B cell (primary cell): ENCODE measurements around the gene RPL32. TPM values are rescaled to one million over a fixed set of nuclear protein-coding genes. Genes with fewer than 3 reads are reported as not detected.
"Not testable (repeated sequence)": the region's sequence is repeated elsewhere in the genome, so short reads cannot be mapped to it uniquely, and the experiment has no call there.

Source experiments
- ATAC-seq: fragments of 200-7000 bp; cut with Tn5 transposase; one replicate; pipeline ENCODE4 v1.10.0; 2021; ENCODE audit warnings: low read depth, mild to moderate bottlenecking, moderate number of reproducible peaks, moderate library complexity
- CTCF ChIA-PET: fragments of 350-600 bp; sonication (Branson Sonifier 250); formaldehyde crosslinking; loops from one replicate; lab custom pipeline; 2021; ENCODE audit warnings: antibody characterized with exemption, inconsistent platforms; lab: Charles Lee
- POLR2A ChIA-PET: fragments of 350-600 bp; sonication (Branson Sonifier 250); formaldehyde crosslinking; loops from one replicate; lab custom pipeline; 2021; ENCODE audit warnings: antibody characterized with exemption; lab: Charles Lee
- DNase-seq: peaks from one replicate; pipeline ENCODE4 v3.0.0; 2013
- H2AFZ ChIP-seq: 2 replicates; pipeline ENCODE4 v1.6.1; 2012; ENCODE audit warnings: mild to moderate bottlenecking, low read depth, low read length; ENCODE audit not compliant: insufficient read depth, poor library complexity, severe bottlenecking
- H3K27ac ChIP-seq, 2 donors: 1 replicate in 1 of 2; 2 replicates in 1 of 2; pipeline ENCODE4 v1.5.1; 2012 to 2013; ENCODE audit warnings: low read length in 2 of 2, mild to moderate bottlenecking in 2 of 2, moderate library complexity in 1 of 2
- H3K27me3 ChIP-seq, 4 experiments: fragments of 200-600 bp in 1 of 4; sonication (generic) in 1 of 4; replicated peaks in 1 of 4; 1 replicate in 2 of 4; 2 replicates in 2 of 4; pipeline versions ENCODE4 v1.6.1 to v1.7.0; 2013 to 2016; ENCODE audit warnings: low read length in 3 of 4, mild to moderate bottlenecking in 2 of 4, mixed read lengths in 1 of 4, moderate library complexity in 1 of 4; ENCODE audit not compliant: insufficient read depth in 4 of 4, control insufficient read depth in 3 of 4; ENCODE audit errors: control extremely low read depth in 1 of 4
- H3K36me3 ChIP-seq, 2 experiments: replicated peaks in 1 of 2; 1 replicate in 1 of 2; 2 replicates in 1 of 2; pipeline versions ENCODE4 v1.6.1 to v1.7.1; 2013; ENCODE audit warnings: low read length in 1 of 2; ENCODE audit not compliant: insufficient read depth in 2 of 2, control insufficient read depth in 1 of 2; ENCODE audit errors: control extremely low read depth in 1 of 2, extremely low read depth in 1 of 2
- H3K4me1 ChIP-seq, 2 donors: fragments of 200-600 bp in 1 of 2; sonication (generic) in 1 of 2; 1 replicate in 1 of 2; 2 replicates in 1 of 2; pipeline versions ENCODE4 v1.5.1 to v1.6.1; 2013 to 2017; ENCODE audit warnings: low read length in 2 of 2; ENCODE audit not compliant: control insufficient read depth in 2 of 2, insufficient read depth in 2 of 2
- H3K4me2 ChIP-seq: replicated peaks from 2 replicates; pipeline ENCODE3; 2012; ENCODE audit warnings: mild to moderate bottlenecking, low read depth, low read length; ENCODE audit not compliant: poor library complexity, severe bottlenecking
- H3K4me3 ChIP-seq, 5 experiments: fragments of 200-600 bp in 1 of 5; sonication (generic) in 1 of 5; 1 replicate in 3 of 5; 2 replicates in 2 of 5; pipeline versions ENCODE4 v1.5.1 to v1.7.0; 2011 to 2016; ENCODE audit warnings: low read length in 4 of 5, mild to moderate bottlenecking in 4 of 5, low read depth in 2 of 5, control low read depth in 1 of 5, moderate library complexity in 1 of 5; ENCODE audit not compliant: insufficient read depth in 1 of 5; ENCODE audit errors: control extremely low read depth in 1 of 5, extremely low read depth in 1 of 5
- H3K79me2 ChIP-seq: fragments of 200-600 bp; sonication (generic); one replicate; pipeline ENCODE4 v1.6.0; 2016; ENCODE audit warnings: low read length; ENCODE audit not compliant: control insufficient read depth, insufficient read depth
- H3K9ac ChIP-seq: fragments of 200-600 bp; sonication (generic); 2 replicates; pipeline ENCODE4 v1.6.1; 2017; ENCODE audit warnings: mild to moderate bottlenecking, low read length, moderate library complexity
- H3K9me3 ChIP-seq, 3 donors: one replicate each; pipeline versions ENCODE4 v1.6.1 to v1.7.1; 2013; ENCODE audit warnings: low read length in 2 of 3; ENCODE audit not compliant: control insufficient read depth in 2 of 3, insufficient read depth in 1 of 3; ENCODE audit errors: control extremely low read depth in 1 of 3
- H4K20me1 ChIP-seq: 2 replicates; pipeline ENCODE4 v1.6.0; 2012; ENCODE audit warnings: mild to moderate bottlenecking, low read length; ENCODE audit not compliant: insufficient read depth, control insufficient read depth, poor library complexity, severe bottlenecking
- H3K27ac Mint-ChIP-seq: one replicate; pipeline ENCODE4 v1.8.0; 2021; ENCODE audit warnings: mixed read lengths
- H3K27me3 Mint-ChIP-seq: one replicate; pipeline ENCODE4 v1.8.0; 2021; ENCODE audit warnings: mixed read lengths
- H3K4me1 Mint-ChIP-seq: one replicate; pipeline ENCODE4 v1.8.0; 2021; ENCODE audit warnings: mixed read lengths
- H3K4me3 Mint-ChIP-seq: one replicate; pipeline ENCODE4 v1.8.0; 2021; ENCODE audit warnings: mixed read lengths
- H3K9me3 Mint-ChIP-seq: one replicate; pipeline ENCODE4 v1.8.0; 2022; ENCODE audit warnings: mixed read lengths; ENCODE audit not compliant: insufficient read depth
- CTCF ChIP-seq: fragments of 200-600 bp; IDR thresholded peaks from one replicate; pipeline ENCODE4 v1.8.0; 2022; ENCODE audit warnings: antibody characterized with exemption, mild to moderate bottlenecking
- EZH2 ChIP-seq: IDR thresholded peaks from 2 replicates; pipeline ENCODE4 v1.6.1; 2012; ENCODE audit warnings: borderline replicate concordance, low read depth, mild to moderate bottlenecking, moderate library complexity, low read length; ENCODE audit not compliant: insufficient read depth, poor library complexity, severe bottlenecking
- WGBS: methylation state at CpG from one replicate; pipeline ENCODE4 v1.1.5; 2013; ENCODE audit warnings: missing lambda C conversion rate; ENCODE audit not compliant: insufficient coverage; 5-methylcytosine and 5-hydroxymethylcytosine counted together
- intact Hi-C: fragments of 100-400 bp; cut with micrococcal nuclease; formaldehyde crosslinking; loops from one replicate; pipeline ENCODE4 v1.10.0; 2022
- polyA plus RNA-seq: library from polyadenylated mRNA; depleted of rRNA; stranded (reverse); fragments of >200 nt; gene quantifications from 2 replicates; pipeline ENCODE4 v1.2.3, GENCODE V29; 2012
- total RNA-seq, 2 donors: library from RNA; stranded (reverse); fragments of 120-200 nt in 1 of 2; gene quantifications; 1 replicate in 1 of 2; 2 replicates in 1 of 2; pipeline versions ENCODE4 v1.2.3 to v1.2.4, GENCODE V29; 2013 to 2022

Gene RPL32
- total and polyA plus RNA-seq, 2 donors (not counting 1 experiment from before 2014, with no cell fraction given) = 2,160 to 2,756 TPM

GRCh38 chr3:12840591-12841148 lies 695 bp downstream of the RPL32 start:
- 8% methylated on average over 17 of the region's 18 CpGs for WGBS

DNA sequence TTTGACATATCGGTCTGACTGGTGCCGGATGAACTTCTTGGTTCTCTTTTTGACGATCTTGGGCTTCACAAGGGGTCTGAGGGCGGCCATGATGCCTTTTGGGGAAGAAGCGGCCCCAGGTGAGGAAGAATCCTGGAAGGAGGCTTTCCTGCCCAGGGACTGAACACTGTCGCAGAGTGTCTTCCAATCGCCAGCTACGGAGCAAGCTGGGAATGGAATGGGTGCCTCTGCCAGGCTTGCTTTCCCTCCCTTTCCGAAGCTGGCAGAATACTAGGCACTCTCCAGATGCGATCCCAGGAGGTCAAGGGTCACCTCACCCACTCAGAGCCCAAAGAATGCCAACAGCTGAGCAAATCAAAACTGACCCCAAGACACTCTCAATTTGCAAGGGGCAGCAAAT lies 1.2 kb downstream of the RPL32 start:
- H3K79me2 ChIP-seq, intact Hi-C loops: not testable (repeated sequence)
- peaks cover 45% of the 10 kb centered on the region for H3K4me1 Mint-ChIP-seq

More at GRCh38 chr3:12840591-12841148, 695 bp downstream of the RPL32 start:
- H3K4me2 ChIP-seq = peak overlapping the region; percentile 78
- peak overlapping the region; percentile 96 to 97 for H3K27ac ChIP-seq
- Mint-ChIP-seq H3K27me3 (no peaks in the 10 kb centered on the region), H3K9me3 (no peaks in the 10 kb centered on the region), H3K27ac (peak overlapping the region; percentile 99), H3K4me1 (peaks cover 45% of the 10 kb centered on the region), H3K4me3 (peak overlapping the region; percentile 99)
- peak overlapping the region; percentile 89 for H2AFZ ChIP-seq
- no peak for DNase-seq
- ChIA-PET CTCF (interaction anchor here (0.6 to 2.9 kb wide), 11 partner anchors 8 to 442 kb away, joined by 3 to 26 read pairs (median 3); no protein-coding TSS in a partner anchor), POLR2A (interaction anchor here (0.9 to 1.5 kb wide), 2 partner anchors 10 to 177 kb away, joined by 4 to 6 read pairs; partner anchors contain the start of gene RAF1)
- peaks cover 14 to 30% of the 10 kb centered on the region in 2 donors for H3K4me1 ChIP-seq
- ATAC-seq = peak; percentile 31
- peak overlapping the region; percentile 83 to 99 (median 90) for H3K4me3 ChIP-seq
- H3K79me2 ChIP-seq = no peaks in the 10 kb centered on the region
- H4K20me1 ChIP-seq = peaks cover 42% of the 10 kb centered on the region
- TF ChIP-seq EZH2 (no peak), CTCF (no peak)
- H3K9ac ChIP-seq = peak overlapping the region; percentile 92
- intact Hi-C loops = loop anchor here (1.0 kb wide), 8 partner anchors 28 to 640 kb away; partner anchors contain the start of genes HDAC11, MKRN2 and RAF1
- peaks cover 13 to 45% of the 10 kb centered on the region in 2 experiments for H3K36me3 ChIP-seq
- H3K27me3 ChIP-seq = no peaks in the 10 kb centered on the region
- H3K9me3 ChIP-seq = no peaks in the 10 kb centered on the region

More for the DNA sequence above, 1.2 kb downstream of the RPL32 start:
- H4K20me1 ChIP-seq = peaks cover 47% of the 10 kb centered on the region
- H2AFZ ChIP-seq, H3K9me3 ChIP-seq, DNase-seq, H3K27me3 ChIP-seq, H3K9me3 Mint-ChIP-seq, POLR2A ChIA-PET, H3K27me3 Mint-ChIP-seq, ATAC-seq: not testable (repeated sequence)
- H3K4me3 ChIP-seq = peak overlapping the region; percentile 83 to 99 (median 90)
- CTCF ChIA-PET = interaction anchor here (1.9 to 2.9 kb wide), 4 partner anchors 8 to 135 kb away, joined by 13 to 26 read pairs (median 18); no protein-coding TSS in a partner anchor
- Mint-ChIP-seq H3K4me3 (peak overlapping the region; percentile 99), H3K27ac (peak overlapping the region; percentile 99)
- 64% methylated on average over 10 of the region's 10 CpGs for WGBS
- H3K4me1 ChIP-seq = peaks cover 14 to 30% of the 10 kb centered on the region in 2 donors
- H3K9ac ChIP-seq = peak overlapping the region; percentile 92
- peak overlapping the region; percentile 78 for H3K4me2 ChIP-seq
- H3K27ac ChIP-seq = peak overlapping the region; percentile 96 to 97
- peaks cover 13 to 50% of the 10 kb centered on the region in 2 experiments for H3K36me3 ChIP-seq
